H9 (cell line): ENCODE results near the gene ATP5PF. TPM values are rescaled to one million over a fixed set of nuclear protein-coding genes. Genes with fewer than 3 reads are reported as not detected.

ENCODE experiments used
- DNase-seq: peaks from one replicate; pipeline ENCODE4 v3.0.0-alpha.2; 2017
- H2AFZ ChIP-seq: one replicate; pipeline ENCODE4 v1.6.1; 2013; ENCODE audit warnings: mild to moderate bottlenecking, low read length, control low read depth, moderate library complexity
- H2AK5ac ChIP-seq: 2 replicates; pipeline ENCODE4 v1.6.1; 2013; ENCODE audit warnings: low read length, control low read depth, mixed read lengths; ENCODE audit not compliant: insufficient read length
- H2BK120ac ChIP-seq: one replicate; pipeline ENCODE4 v1.6.1; 2013; ENCODE audit warnings: low read depth, mild to moderate bottlenecking, low read length, control low read depth, inconsistent platforms; ENCODE audit not compliant: poor library complexity, severe bottlenecking
- H2BK12ac ChIP-seq: 2 replicates; pipeline ENCODE4 v1.6.1; 2013; ENCODE audit warnings: low read length, control low read depth, mixed read lengths, low read depth; ENCODE audit not compliant: insufficient read length
- H2BK15ac ChIP-seq: 2 replicates; pipeline ENCODE4 v1.6.1; 2013; ENCODE audit warnings: low read depth, low read length, control low read depth
- H2BK20ac ChIP-seq: one replicate; pipeline ENCODE4 v1.6.1; 2013; ENCODE audit warnings: low read depth, mild to moderate bottlenecking, low read length, control low read depth, inconsistent platforms; ENCODE audit not compliant: poor library complexity, severe bottlenecking
- H2BK5ac ChIP-seq: 2 replicates; pipeline ENCODE4 v1.6.1; 2013; ENCODE audit warnings: low read length, control low read depth, mixed read lengths; ENCODE audit not compliant: insufficient read length
- H3K14ac ChIP-seq: 2 replicates; pipeline ENCODE4 v1.6.1; 2013; ENCODE audit warnings: low read length, control low read depth; ENCODE audit not compliant: insufficient read depth
- H3K18ac ChIP-seq: 2 replicates; pipeline ENCODE4 v1.6.1; 2013; ENCODE audit warnings: low read depth, mild to moderate bottlenecking, mixed read lengths, low read length, control low read depth; ENCODE audit not compliant: insufficient read length
- H3K23ac ChIP-seq: 2 replicates; pipeline ENCODE4 v1.6.1; 2013; ENCODE audit warnings: low read length, control low read depth, mixed read lengths, low read depth; ENCODE audit not compliant: insufficient read length
- H3K23me2 ChIP-seq: 2 replicates; pipeline ENCODE4 v1.6.1; 2013; ENCODE audit warnings: low read depth, mild to moderate bottlenecking, mixed read lengths, low read length, control low read depth; ENCODE audit not compliant: insufficient read length, poor library complexity, severe bottlenecking
- H3K27ac ChIP-seq: 2 replicates; pipeline ENCODE4 v1.5.1; 2013; ENCODE audit warnings: low read length, control low read depth, mixed read lengths, low read depth; ENCODE audit not compliant: insufficient read length
- H3K27me3 ChIP-seq: 2 replicates; pipeline ENCODE4 v1.6.1; 2013; ENCODE audit warnings: low read length, control low read depth, inconsistent platforms; ENCODE audit not compliant: insufficient read depth
- H3K4ac ChIP-seq: 2 replicates; pipeline ENCODE4 v1.6.1; 2013; ENCODE audit warnings: low read depth, mild to moderate bottlenecking, control low read depth, inconsistent platforms, low read length, moderate library complexity
- H3K4me1 ChIP-seq: 2 replicates; pipeline ENCODE4 v1.6.1; 2013; ENCODE audit warnings: low read length, control low read depth, inconsistent platforms; ENCODE audit not compliant: insufficient read depth
- H3K4me2 ChIP-seq: 2 replicates; pipeline ENCODE4 v1.6.1; 2013; ENCODE audit warnings: low read length, control low read depth, mixed read lengths; ENCODE audit not compliant: insufficient read length, insufficient read depth
- H3K56ac ChIP-seq: 2 replicates; pipeline ENCODE4 v1.6.1; 2013; ENCODE audit warnings: low read depth, mild to moderate bottlenecking, mixed read lengths, low read length, control low read depth; ENCODE audit not compliant: insufficient read length
- H3K79me1 ChIP-seq: 2 replicates; pipeline ENCODE4 v1.6.1; 2013; ENCODE audit warnings: low read depth, mild to moderate bottlenecking, moderate library complexity, low read length, control low read depth, inconsistent platforms; ENCODE audit not compliant: insufficient read depth, poor library complexity, severe bottlenecking
- H3K79me2 ChIP-seq: 2 replicates; pipeline ENCODE4 v1.6.1; 2013; ENCODE audit warnings: low read length, control low read depth, inconsistent platforms; ENCODE audit not compliant: insufficient read depth
- H3K9ac ChIP-seq: 2 replicates; pipeline ENCODE4 v1.6.1; 2013; ENCODE audit warnings: low read length, control low read depth, mixed read lengths; ENCODE audit not compliant: insufficient read length; ENCODE audit errors: extremely low read depth
- H3K9me3 ChIP-seq: one replicate; pipeline ENCODE4 v1.6.1; 2013; ENCODE audit warnings: low read depth, low read length, inconsistent platforms; ENCODE audit not compliant: control insufficient read depth
- H3T11ph ChIP-seq: one replicate; pipeline ENCODE4 v1.6.1; 2013; ENCODE audit warnings: mild to moderate bottlenecking, low read length, control low read depth, inconsistent platforms
- H4K20me1 ChIP-seq: one replicate; pipeline ENCODE4 v1.6.1; 2013; ENCODE audit not compliant: control insufficient read depth, insufficient read length, insufficient read depth
- H4K5ac ChIP-seq: 2 replicates; pipeline ENCODE4 v1.6.1; 2013; ENCODE audit warnings: low read depth, mild to moderate bottlenecking, mixed read lengths, low read length, control low read depth; ENCODE audit not compliant: insufficient read length
- H4K8ac ChIP-seq: replicated peaks from 2 replicates; pipeline ENCODE4 v1.6.1; 2013; ENCODE audit warnings: low read length, control low read depth, mixed read lengths, low read depth; ENCODE audit not compliant: insufficient read length
- H4K91ac ChIP-seq: 2 replicates; pipeline ENCODE4 v1.6.1; 2013; ENCODE audit warnings: low read depth, mild to moderate bottlenecking, moderate library complexity, mixed read lengths, low read length, control low read depth; ENCODE audit not compliant: insufficient read length
- H3K27ac Mint-ChIP-seq, 3 experiments: 2 replicates in 2 of 3; 3 replicates in 1 of 3; pipeline ENCODE4 v1.8.0; 2020 to 2021; ENCODE audit warnings: mixed read lengths in 3 of 3, mild to moderate bottlenecking in 1 of 3, moderate library complexity in 1 of 3
- H3K27me3 Mint-ChIP-seq: 2 replicates; pipeline ENCODE4 v1.8.0; 2021; ENCODE audit warnings: low read depth, mild to moderate bottlenecking, moderate library complexity, mixed read lengths
- H3K36me3 Mint-ChIP-seq, 3 experiments: 2 replicates in 2 of 3; 3 replicates in 1 of 3; pipeline ENCODE4 v1.8.0; 2020 to 2021; ENCODE audit warnings: low read depth in 3 of 3, mixed read lengths in 3 of 3; ENCODE audit not compliant: insufficient read depth in 1 of 3
- H3K4me1 Mint-ChIP-seq, 2 experiments: 2 replicates each; pipeline ENCODE4 v1.8.0; 2020; ENCODE audit warnings: mixed read lengths in 2 of 2
- H3K4me3 Mint-ChIP-seq, 2 experiments: 2 replicates in 1 of 2; 3 replicates in 1 of 2; pipeline ENCODE4 v1.8.0; 2020 to 2021; ENCODE audit warnings: mild to moderate bottlenecking in 2 of 2, mixed read lengths in 2 of 2, moderate library complexity in 1 of 2
- H3K9me3 Mint-ChIP-seq, 2 experiments: 2 replicates in 1 of 2; 3 replicates in 1 of 2; pipeline ENCODE4 v1.8.0; 2020; ENCODE audit warnings: mild to moderate bottlenecking in 2 of 2, mixed read lengths in 2 of 2, moderate library complexity in 1 of 2
- CTCF ChIP-seq: fragments of 200-600 bp; sonication (generic); conservative IDR thresholded peaks from 3 replicates; pipeline ENCODE4 v1.8.0; 2021; ENCODE audit warnings: antibody characterized with exemption, mild to moderate bottlenecking
- WGBS: extraction: QIAGEN DNeasy Blood & Tissue Kit; methylation state at CpG from one replicate; pipeline ENCODE4 v1.1.7; 2013; ENCODE audit warnings: missing lambda C conversion rate, low lambda C conversion rate, mixed read lengths; ENCODE audit not compliant: insufficient read length; ENCODE audit errors: extremely low coverage; 5-methylcytosine and 5-hydroxymethylcytosine counted together
- total RNA-seq: library from RNA; stranded (reverse); gene quantifications from 2 replicates; pipeline ENCODE4 v1.2.1, GENCODE V29; 2021

The ATP5PF gene
- total RNA-seq, 1 experiment from 2014 or later: 143 TPM

GRCh38 chr21:25772686-25773085, 38.0 kb upstream of the ATP5PF start:
- no peak overlapping the region for H2BK20ac ChIP-seq
- H3K23ac ChIP-seq: no peak overlapping the region
- H2BK15ac ChIP-seq: no peak overlapping the region
- no peak overlapping the region for H4K8ac ChIP-seq
- H3K9ac ChIP-seq: no peak overlapping the region
- Mint-ChIP-seq H3K27me3 (no peaks in the 10 kb centered on the region), H3K9me3 (no peaks in the 10 kb centered on the region), H3K4me1 (peaks cover 6 to 8% of the 10 kb centered on the region in 2 experiments; a peak in 2 of 4 replicates), H3K27ac (no peak overlapping the region), H3K36me3 (peaks cover 0 to 2% (median 0%) of the 10 kb centered on the region in 3 experiments; a peak in 2 of 7 replicates), H3K4me3 (no peak overlapping the region)
- H3K4me2 ChIP-seq: no peak overlapping the region
- no peak overlapping the region for H2AFZ ChIP-seq
- no peaks in the 10 kb centered on the region for H3K23me2 ChIP-seq
- H4K5ac ChIP-seq: no peak overlapping the region
- no peak for DNase-seq
- no peak overlapping the region for H2BK12ac ChIP-seq
- H2AK5ac ChIP-seq: no peak overlapping the region
- H3K27me3 ChIP-seq: no peaks in the 10 kb centered on the region
- no peak overlapping the region for H2BK120ac ChIP-seq
- H3K79me2 ChIP-seq: no peaks in the 10 kb centered on the region
- no peak overlapping the region for H3K27ac ChIP-seq
- WGBS: no CpG with 5 or more reads among the region's 2 CpGs
- no peak overlapping the region for H3T11ph ChIP-seq
- no peak overlapping the region for H3K56ac ChIP-seq
- H3K4me1 ChIP-seq: no peaks in the 10 kb centered on the region
- H4K20me1 ChIP-seq: no peaks in the 10 kb centered on the region
- H2BK5ac ChIP-seq: no peak overlapping the region
- no peak overlapping the region for H4K91ac ChIP-seq
- no peaks in the 10 kb centered on the region for H3K79me1 ChIP-seq
- TF ChIP-seq CTCF: no peak
- H3K9me3 ChIP-seq: no peaks in the 10 kb centered on the region
- H3K4ac ChIP-seq: no peak overlapping the region
- H3K14ac ChIP-seq: no peak overlapping the region
- H3K18ac ChIP-seq: no peak overlapping the region
